Measurements from ENCODE around the gene SMG7. TPM values are rescaled to one million over a fixed set of nuclear protein-coding genes. Genes with fewer than 3 reads are reported as not detected.

Gene SMG7
- total and polyA plus RNA-seq, 9 donors = 21.8 to 65.3 (median 47.2) TPM

DNA sequence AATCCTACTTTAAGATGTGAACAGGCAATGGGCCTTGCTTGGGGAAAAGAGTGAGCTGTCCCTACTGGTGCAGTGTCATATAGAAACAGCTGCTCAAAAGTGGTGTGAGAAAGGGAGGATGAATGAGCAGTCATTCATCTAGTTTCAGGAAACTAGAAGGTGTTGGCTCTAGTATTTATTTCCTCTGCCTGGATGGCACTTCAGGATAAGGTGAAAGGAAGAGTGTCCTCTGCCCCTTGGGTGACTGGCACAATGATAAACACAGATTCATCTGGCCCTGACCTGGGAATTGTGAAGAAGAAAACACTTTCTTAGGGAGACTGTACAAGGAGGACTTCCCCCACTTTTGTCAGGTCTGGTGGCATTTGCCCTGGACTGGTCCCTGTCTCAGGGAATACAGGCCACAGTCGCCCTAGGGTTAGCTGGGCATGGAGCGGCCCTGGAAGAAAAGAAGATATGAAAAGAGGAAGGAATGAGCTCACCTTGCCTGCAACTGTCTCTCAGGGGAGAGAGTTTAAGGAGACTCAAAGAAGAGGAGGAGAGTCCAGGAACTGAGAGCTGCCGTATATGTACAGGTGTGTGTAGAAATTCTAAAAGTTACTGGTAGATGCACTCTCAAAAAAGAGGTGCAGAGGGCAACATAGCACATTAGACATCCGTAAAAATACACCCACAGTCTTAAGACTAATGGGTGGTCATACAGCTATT, 40.3 kb upstream of the SMG7 start:
- no peaks in the 10 kb centered on the region for H3K27me3 ChIP-seq
- H3K36me3 ChIP-seq = no peaks in the 10 kb centered on the region
- no peak overlapping the region for H3K27ac ChIP-seq
- intact Hi-C loops (cut with DNase I) = no loop called here
- no peaks in the 10 kb centered on the region for H3K9me3 ChIP-seq
- no peak for DNase-seq
- no peak overlapping the region for H3K4me3 ChIP-seq
- 85 to 87% (median 86%) methylated on average over 4 of the region's 4 CpGs for WGBS, 3 donors
- no peaks in the 10 kb centered on the region for H3K4me1 ChIP-seq (ENCODE audit: insufficient read depth)
- no peak for TF ChIP-seq EP300 (IDR thresholded peaks at IDR 0.05)
- TF ChIP-seq, protein P1, sequence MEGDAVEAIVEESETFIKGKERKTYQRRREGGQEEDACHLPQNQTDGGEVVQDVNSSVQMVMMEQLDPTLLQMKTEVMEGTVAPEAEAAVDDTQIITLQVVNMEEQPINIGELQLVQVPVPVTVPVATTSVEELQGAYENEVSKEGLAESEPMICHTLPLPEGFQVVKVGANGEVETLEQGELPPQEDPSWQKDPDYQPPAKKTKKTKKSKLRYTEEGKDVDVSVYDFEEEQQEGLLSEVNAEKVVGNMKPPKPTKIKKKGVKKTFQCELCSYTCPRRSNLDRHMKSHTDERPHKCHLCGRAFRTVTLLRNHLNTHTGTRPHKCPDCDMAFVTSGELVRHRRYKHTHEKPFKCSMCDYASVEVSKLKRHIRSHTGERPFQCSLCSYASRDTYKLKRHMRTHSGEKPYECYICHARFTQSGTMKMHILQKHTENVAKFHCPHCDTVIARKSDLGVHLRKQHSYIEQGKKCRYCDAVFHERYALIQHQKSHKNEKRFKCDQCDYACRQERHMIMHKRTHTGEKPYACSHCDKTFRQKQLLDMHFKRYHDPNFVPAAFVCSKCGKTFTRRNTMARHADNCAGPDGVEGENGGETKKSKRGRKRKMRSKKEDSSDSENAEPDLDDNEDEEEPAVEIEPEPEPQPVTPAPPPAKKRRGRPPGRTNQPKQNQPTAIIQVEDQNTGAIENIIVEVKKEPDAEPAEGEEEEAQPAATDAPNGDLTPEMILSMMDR (IDR thresholded peaks at IDR 0.05) = no peak
- no peak for TF ChIP-seq POLR2A (IDR thresholded peaks at IDR 0.05)

DNA sequence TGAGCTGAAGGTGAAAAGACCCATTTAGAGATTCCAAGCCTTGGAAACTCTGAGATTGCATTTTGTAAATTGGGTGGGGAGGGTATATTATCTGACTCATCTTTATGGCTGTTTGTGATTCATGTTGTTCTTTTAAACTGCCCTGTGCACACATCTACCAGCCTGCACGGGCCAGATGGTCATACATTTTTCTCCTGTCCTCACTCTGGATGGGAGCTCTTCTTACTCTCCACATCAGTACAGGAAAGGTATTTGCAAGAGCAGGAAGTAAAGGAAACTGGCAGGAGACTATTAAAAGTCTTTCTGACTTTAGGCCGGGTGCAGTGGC, 39.8 kb upstream of the SMG7 start:
- Histone ChIP-seq H3K27me3 (no peaks in the 10 kb centered on the region), H3K4me1 (ENCODE audit: insufficient read depth) (no peaks in the 10 kb centered on the region), H3K36me3 (no peaks in the 10 kb centered on the region), H3K9me3 (no peaks in the 10 kb centered on the region), H3K4me3 (no peak overlapping the region), H3K27ac (no peak overlapping the region)
- DNase-seq = no peak
- 69 to 71% (median 70%) methylated on average over 2 of the region's 2 CpGs for WGBS, 3 donors
- intact Hi-C loops (cut with DNase I) = no loop called here
- TF ChIP-seq POLR2A (IDR thresholded peaks at IDR 0.05) (no peak), EP300 (IDR thresholded peaks at IDR 0.05) (no peak)

DNA sequence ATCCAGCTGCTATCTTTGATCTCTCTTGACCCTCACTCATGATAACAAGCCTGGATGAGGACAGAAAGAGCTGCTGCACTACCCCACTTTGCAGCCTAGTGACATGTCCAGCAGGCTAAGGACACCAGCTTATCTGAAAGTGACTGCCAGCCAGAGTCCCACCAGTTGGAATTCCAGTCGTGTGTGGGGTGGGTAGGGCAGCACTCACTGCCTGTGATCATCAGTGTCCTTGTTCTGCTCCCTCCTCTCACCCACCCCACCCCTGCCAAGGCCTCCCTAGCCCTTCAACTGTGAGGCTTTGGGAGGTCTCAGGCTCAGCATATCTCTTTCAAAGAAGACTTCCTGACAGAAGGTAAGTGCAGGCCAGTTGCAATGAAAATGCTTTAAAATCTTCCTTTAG, 38.6 kb upstream of the SMG7 start:
- Histone ChIP-seq H3K27me3 (no peaks in the 10 kb centered on the region), H3K4me3 (no peak overlapping the region), H3K9me3 (no peaks in the 10 kb centered on the region), H3K4me1 (ENCODE audit: insufficient read depth) (no peaks in the 10 kb centered on the region), H3K27ac (no peak overlapping the region), H3K36me3 (no peaks in the 10 kb centered on the region)
- DNase-seq = no peak
- WGBS, 3 donors = 7 to 23% (median 19%) methylated on average over 1 of the region's 1 CpG
- TF ChIP-seq EP300 (IDR thresholded peaks at IDR 0.05) = no peak
- no peak for TF ChIP-seq POLR2A (IDR thresholded peaks at IDR 0.05)
- TF ChIP-seq, protein P1 (IDR thresholded peaks at IDR 0.05) = no peak
- intact Hi-C loops (cut with DNase I) = no loop called here

DNA sequence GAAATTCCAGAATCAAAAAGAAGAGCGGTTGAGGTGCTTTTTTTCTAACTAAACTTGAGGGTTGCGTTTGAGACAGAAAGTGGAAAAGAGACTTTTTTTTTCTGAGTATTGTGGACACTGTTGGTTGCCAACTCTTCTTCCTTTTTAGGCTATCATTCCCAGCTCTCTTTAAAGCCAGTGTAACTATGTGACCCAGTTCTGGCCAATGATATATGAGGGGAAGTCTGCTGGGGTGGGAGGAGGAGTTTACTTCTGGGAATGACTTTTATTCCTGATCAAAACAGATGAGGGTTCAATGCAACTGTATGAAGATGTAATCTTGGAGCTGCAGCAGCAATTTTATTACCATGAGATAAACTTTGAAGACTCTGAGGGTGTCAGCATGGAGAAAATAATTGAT, 36.8 kb upstream of the SMG7 start:
- H3K36me3 ChIP-seq = no peaks in the 10 kb centered on the region
- no peak overlapping the region for H3K4me3 ChIP-seq
- 26 to 34% (median 27%) methylated on average over 2 of the region's 2 CpGs for WGBS, 3 donors
- no peak for DNase-seq
- H3K4me1 ChIP-seq (ENCODE audit: insufficient read depth) = no peaks in the 10 kb centered on the region
- TF ChIP-seq, protein P1 (IDR thresholded peaks at IDR 0.05) = no peak
- no peak for TF ChIP-seq EP300 (IDR thresholded peaks at IDR 0.05)
- TF ChIP-seq POLR2A (IDR thresholded peaks at IDR 0.05) = no peak
- H3K27ac ChIP-seq = no peak overlapping the region
- intact Hi-C loops (cut with DNase I) = no loop called here
- no peaks in the 10 kb centered on the region for H3K27me3 ChIP-seq
- no peaks in the 10 kb centered on the region for H3K9me3 ChIP-seq

DNA sequence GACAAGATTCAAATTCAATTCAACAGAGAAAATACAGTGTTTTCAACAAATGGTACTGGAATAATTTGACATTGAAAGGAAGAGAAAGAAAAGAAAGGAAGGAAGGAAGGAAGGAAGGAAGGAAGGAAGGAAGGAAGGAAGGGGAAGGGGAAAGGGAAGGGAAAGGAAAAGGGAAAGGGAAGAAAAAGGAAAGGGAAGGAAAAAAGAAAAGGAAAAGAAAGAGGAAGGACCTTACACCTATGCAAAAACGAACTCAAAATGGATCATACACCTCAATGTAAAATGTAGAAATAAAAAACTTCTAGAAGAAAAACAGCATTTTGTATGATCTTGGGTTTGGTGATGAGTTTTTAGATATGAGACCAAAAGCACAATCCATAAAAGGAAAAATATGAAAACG, 34.2 kb upstream of the SMG7 start:
- no peaks in the 10 kb centered on the region for H3K36me3 ChIP-seq
- H3K4me1 ChIP-seq (ENCODE audit: insufficient read depth) = no peaks in the 10 kb centered on the region
- WGBS, 3 donors = 84 to 90% (median 86%) methylated on average over 2 of the region's 2 CpGs
- H3K27me3 ChIP-seq = no peaks in the 10 kb centered on the region
- intact Hi-C loops (cut with DNase I) = no loop called here
- no peaks in the 10 kb centered on the region for H3K9me3 ChIP-seq
- no peak overlapping the region for H3K4me3 ChIP-seq
- no peak overlapping the region for H3K27ac ChIP-seq
- no peak for DNase-seq
- TF ChIP-seq POLR2A (IDR thresholded peaks at IDR 0.05) (no peak), EP300 (IDR thresholded peaks at IDR 0.05) (no peak)
- TF ChIP-seq, protein P1 (IDR thresholded peaks at IDR 0.05) = no peak
